ENCODE data around the gene NEURL1B.

DNA sequence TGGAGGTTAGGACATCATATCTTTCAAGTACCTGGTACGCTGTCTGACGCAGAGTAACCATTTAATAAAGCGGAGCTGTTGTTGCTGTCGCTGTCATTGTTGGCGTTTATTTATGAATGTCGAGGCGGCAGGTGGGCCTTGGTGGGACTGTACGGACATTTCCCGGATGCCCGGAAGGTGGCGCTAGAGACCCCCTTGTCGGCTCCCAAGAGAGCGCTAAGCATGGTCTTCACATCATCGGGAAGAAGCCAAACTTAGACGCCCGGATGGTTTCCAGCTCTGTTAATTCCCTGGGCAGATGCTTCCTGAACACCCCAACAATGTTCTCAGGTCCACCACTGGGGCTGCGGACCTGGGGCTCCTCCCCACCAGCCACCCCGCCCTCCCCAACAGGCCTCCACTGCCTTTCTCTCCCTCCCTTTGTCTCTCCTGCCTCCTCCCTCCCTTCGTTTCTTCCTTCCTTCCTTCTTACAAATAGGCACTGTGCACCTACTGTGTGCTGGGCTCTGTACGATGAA is 75.8 kb downstream of the NEURL1B start:
- TF ChIP-seq, protein P1, sequence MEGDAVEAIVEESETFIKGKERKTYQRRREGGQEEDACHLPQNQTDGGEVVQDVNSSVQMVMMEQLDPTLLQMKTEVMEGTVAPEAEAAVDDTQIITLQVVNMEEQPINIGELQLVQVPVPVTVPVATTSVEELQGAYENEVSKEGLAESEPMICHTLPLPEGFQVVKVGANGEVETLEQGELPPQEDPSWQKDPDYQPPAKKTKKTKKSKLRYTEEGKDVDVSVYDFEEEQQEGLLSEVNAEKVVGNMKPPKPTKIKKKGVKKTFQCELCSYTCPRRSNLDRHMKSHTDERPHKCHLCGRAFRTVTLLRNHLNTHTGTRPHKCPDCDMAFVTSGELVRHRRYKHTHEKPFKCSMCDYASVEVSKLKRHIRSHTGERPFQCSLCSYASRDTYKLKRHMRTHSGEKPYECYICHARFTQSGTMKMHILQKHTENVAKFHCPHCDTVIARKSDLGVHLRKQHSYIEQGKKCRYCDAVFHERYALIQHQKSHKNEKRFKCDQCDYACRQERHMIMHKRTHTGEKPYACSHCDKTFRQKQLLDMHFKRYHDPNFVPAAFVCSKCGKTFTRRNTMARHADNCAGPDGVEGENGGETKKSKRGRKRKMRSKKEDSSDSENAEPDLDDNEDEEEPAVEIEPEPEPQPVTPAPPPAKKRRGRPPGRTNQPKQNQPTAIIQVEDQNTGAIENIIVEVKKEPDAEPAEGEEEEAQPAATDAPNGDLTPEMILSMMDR (conservative IDR thresholded peaks at IDR 0.05; ENCODE audit: low read length) = peak; percentile 62
- TF ChIP-seq EZH2phosphoT487 (IDR thresholded peaks at IDR 0.05; ENCODE audit: borderline replicate concordance) = no peak

Measured in Loucy (cell line).